LNCaP clone FGC (cell line): Measurements from ENCODE around the gene TNFSF10.

Experiments
- DNase-seq: peaks from one replicate; pipeline ENCODE4 v3.0.0-alpha.2; 2011; ENCODE audit warnings: low read depth
- H3K4me3 ChIP-seq: 2 replicates; pipeline ENCODE4 v1.5.1; 2011; ENCODE audit warnings: mild to moderate bottlenecking, low read depth, low read length, control low read depth
- CTCF ChIP-seq: IDR thresholded peaks from 2 replicates; pipeline ENCODE4 v1.5.1; 2012; ENCODE audit warnings: mild to moderate bottlenecking; ENCODE audit not compliant: control insufficient read depth, insufficient read depth; ENCODE audit errors: extremely low read depth

TNFSF10 gene

GRCh38 chr3:172543884-172544283 is 20.7 kb upstream of the TNFSF10 start:
- TF ChIP-seq CTCF = no peak
- H3K4me3 ChIP-seq = no peak overlapping the region
- DNase-seq = no peak

GRCh38 chr3:172543419-172543818 is 20.2 kb upstream of the TNFSF10 start:
- DNase-seq = no peak
- H3K4me3 ChIP-seq = no peak overlapping the region
- no peak for TF ChIP-seq CTCF

- no peak overlapping the region for H3K4me3 ChIP-seq
- DNase-seq = no peak
- TF ChIP-seq CTCF = no peak
Measured at GRCh38 chr3:172542999-172543398, 19.8 kb upstream of the TNFSF10 start.

GRCh38 chr3:172541945-172542488 is 18.8 kb upstream of the TNFSF10 start:
- no peak overlapping the region for H3K4me3 ChIP-seq
- no peak for TF ChIP-seq CTCF
- DNase-seq = no peak

GRCh38 chr3:172540049-172540448 is 16.8 kb upstream of the TNFSF10 start:
- DNase-seq = no peak
- no peak for TF ChIP-seq CTCF

GRCh38 chr3:172539273-172539672 is 16.0 kb upstream of the TNFSF10 start:
- H3K4me3 ChIP-seq = no peak overlapping the region
- no peak for DNase-seq
- no peak for TF ChIP-seq CTCF

More at GRCh38 chr3:172540049-172540448, 16.8 kb upstream of the TNFSF10 start:
- H3K4me3 ChIP-seq = no peak overlapping the region
